Colonic mucosa (tissue), 4 donors: Measurements from ENCODE around the gene RNF224. TPM values are rescaled to one million over a fixed set of nuclear protein-coding genes. Genes with fewer than 3 reads are reported as not detected.

Source experiments
- DNase-seq: peaks from one replicate; pipeline ENCODE4 v3.0.0-alpha.2; 2020
- H3K27ac ChIP-seq: fragments of 200-600 bp; one replicate; pipeline ENCODE4 v1.8.0; 2021
- H3K27me3 ChIP-seq: fragments of 200-600 bp; one replicate; pipeline ENCODE4 v1.8.0; 2021
- H3K36me3 ChIP-seq: fragments of 200-600 bp; one replicate; pipeline ENCODE4 v1.8.0; 2021
- H3K4me1 ChIP-seq: fragments of 200-600 bp; one replicate; pipeline ENCODE4 v1.8.0; 2021; ENCODE audit warnings: mild to moderate bottlenecking
- H3K4me3 ChIP-seq: fragments of 200-600 bp; one replicate; pipeline ENCODE4 v1.8.0; 2021
- H3K9ac ChIP-seq, 2 donors: one replicate each; pipeline ENCODE4 v1.7.0; 2013; ENCODE audit warnings: control low read depth in 2 of 2, low read depth in 2 of 2, low read length in 2 of 2
- H3K9me3 ChIP-seq: fragments of 200-600 bp; one replicate; pipeline ENCODE4 v1.8.0; 2021
- CTCF ChIP-seq: fragments of 200-600 bp; IDR thresholded peaks from one replicate; pipeline ENCODE4 v1.8.0; 2022; ENCODE audit warnings: antibody characterized with exemption, mild to moderate bottlenecking
- intact Hi-C: fragments of 100-400 bp; cut with DNase I; formaldehyde crosslinking; loops from one replicate; pipeline ENCODE4 v1.14.1; 2022
- total RNA-seq, 2 donors: library from RNA; stranded (reverse); fragmentation: NEBNext Ultra II Directional in 1 of 2; extraction: Animal tissue kit (Norgen Biotek cat#: 25700) in 1 of 2; gene quantifications; one replicate each; pipeline ENCODE4 v1.2.1, GENCODE V29; 2021
- donor health status: healthy.
- donor health status: DM: no; HTN: no; CAD: no.
- donor health status: DM: no; HTN: no; CAD: no.

The RNF224 gene
- total RNA-seq, 2 donors from 2014 or later: not detected

GRCh38 chr9:137264067-137264466 is 36.8 kb downstream of the RNF224 start:
- no peak overlapping the region for H3K27ac ChIP-seq
- no peak overlapping the region for H3K4me3 ChIP-seq
- DNase-seq: no peak
- H3K36me3 ChIP-seq: peaks cover 14% of the 10 kb centered on the region
- no peaks in the 10 kb centered on the region for H3K9me3 ChIP-seq
- intact Hi-C loops: no loop called here
- H3K9ac ChIP-seq: no peak overlapping the region
- TF ChIP-seq CTCF: no peak
- H3K4me1 ChIP-seq: peaks cover 6% of the 10 kb centered on the region
- no peaks in the 10 kb centered on the region for H3K27me3 ChIP-seq

- H3K36me3 ChIP-seq: peaks cover 14% of the 10 kb centered on the region
- intact Hi-C loops: no loop called here
These were observed 38.3 kb downstream of the RNF224 start for GRCh38 chr9:137265496-137266161.

GRCh38 chr9:137266162-137266527 is 38.8 kb downstream of the RNF224 start:
- intact Hi-C loops: no loop called here
- H3K4me1 ChIP-seq: peaks cover 12% of the 10 kb centered on the region
- no peaks in the 10 kb centered on the region for H3K27me3 ChIP-seq
- H3K36me3 ChIP-seq: peaks cover 14% of the 10 kb centered on the region
- no peak overlapping the region for H3K4me3 ChIP-seq
- H3K9ac ChIP-seq: no peak overlapping the region
- DNase-seq: no peak
- no peak overlapping the region for H3K27ac ChIP-seq
- H3K9me3 ChIP-seq: no peaks in the 10 kb centered on the region
- no peak for TF ChIP-seq CTCF

More at GRCh38 chr9:137265496-137266161, 38.3 kb downstream of the RNF224 start:
- DNase-seq: no peak
- no peaks in the 10 kb centered on the region for H3K27me3 ChIP-seq
- no peak overlapping the region for H3K27ac ChIP-seq
- no peak for TF ChIP-seq CTCF
- peaks cover 12% of the 10 kb centered on the region for H3K4me1 ChIP-seq
- H3K9me3 ChIP-seq: no peaks in the 10 kb centered on the region
- H3K9ac ChIP-seq: no peak overlapping the region
- no peak overlapping the region for H3K4me3 ChIP-seq

GRCh38 chr9:137266585-137267453 is 39.5 kb downstream of the RNF224 start:
- no peaks in the 10 kb centered on the region for H3K27me3 ChIP-seq
- no peak overlapping the region for H3K27ac ChIP-seq
- H3K9me3 ChIP-seq: no peaks in the 10 kb centered on the region
- TF ChIP-seq CTCF: no peak
- no peak for DNase-seq
- no peak overlapping the region for H3K9ac ChIP-seq
- intact Hi-C loops: no loop called here
- H3K4me1 ChIP-seq: peaks cover 12% of the 10 kb centered on the region
- H3K4me3 ChIP-seq: no peak overlapping the region
- H3K36me3 ChIP-seq: peaks cover 14% of the 10 kb centered on the region

GRCh38 chr9:137267933-137268355 is 40.6 kb downstream of the RNF224 start:
- no peaks in the 10 kb centered on the region for H3K27me3 ChIP-seq
- no peak overlapping the region for H3K4me3 ChIP-seq
- no peak overlapping the region for H3K27ac ChIP-seq
- no peak for DNase-seq
- intact Hi-C loops: no loop called here
- H3K9ac ChIP-seq: no peak overlapping the region
- peaks cover 12% of the 10 kb centered on the region for H3K4me1 ChIP-seq
- H3K36me3 ChIP-seq: peaks cover 14% of the 10 kb centered on the region
- no peaks in the 10 kb centered on the region for H3K9me3 ChIP-seq
- TF ChIP-seq CTCF: no peak
